HG02870 (cell line): Measurements from ENCODE around the gene LPIN2.
"Not testable (repeated sequence)": the region's sequence is repeated elsewhere in the genome, so short reads cannot be mapped to it uniquely, and the experiment has no call there.

Source experiments
- ATAC-seq: cut with Tn5 transposase; IDR thresholded peaks from one replicate; pipeline ENCODE4 v1.9.1; 2021; ENCODE audit warnings: mild to moderate bottlenecking, moderate library complexity; ENCODE audit not compliant: unreplicated experiment

The LPIN2 gene, protein sequence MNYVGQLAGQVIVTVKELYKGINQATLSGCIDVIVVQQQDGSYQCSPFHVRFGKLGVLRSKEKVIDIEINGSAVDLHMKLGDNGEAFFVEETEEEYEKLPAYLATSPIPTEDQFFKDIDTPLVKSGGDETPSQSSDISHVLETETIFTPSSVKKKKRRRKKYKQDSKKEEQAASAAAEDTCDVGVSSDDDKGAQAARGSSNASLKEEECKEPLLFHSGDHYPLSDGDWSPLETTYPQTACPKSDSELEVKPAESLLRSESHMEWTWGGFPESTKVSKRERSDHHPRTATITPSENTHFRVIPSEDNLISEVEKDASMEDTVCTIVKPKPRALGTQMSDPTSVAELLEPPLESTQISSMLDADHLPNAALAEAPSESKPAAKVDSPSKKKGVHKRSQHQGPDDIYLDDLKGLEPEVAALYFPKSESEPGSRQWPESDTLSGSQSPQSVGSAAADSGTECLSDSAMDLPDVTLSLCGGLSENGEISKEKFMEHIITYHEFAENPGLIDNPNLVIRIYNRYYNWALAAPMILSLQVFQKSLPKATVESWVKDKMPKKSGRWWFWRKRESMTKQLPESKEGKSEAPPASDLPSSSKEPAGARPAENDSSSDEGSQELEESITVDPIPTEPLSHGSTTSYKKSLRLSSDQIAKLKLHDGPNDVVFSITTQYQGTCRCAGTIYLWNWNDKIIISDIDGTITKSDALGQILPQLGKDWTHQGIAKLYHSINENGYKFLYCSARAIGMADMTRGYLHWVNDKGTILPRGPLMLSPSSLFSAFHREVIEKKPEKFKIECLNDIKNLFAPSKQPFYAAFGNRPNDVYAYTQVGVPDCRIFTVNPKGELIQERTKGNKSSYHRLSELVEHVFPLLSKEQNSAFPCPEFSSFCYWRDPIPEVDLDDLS

DNA sequence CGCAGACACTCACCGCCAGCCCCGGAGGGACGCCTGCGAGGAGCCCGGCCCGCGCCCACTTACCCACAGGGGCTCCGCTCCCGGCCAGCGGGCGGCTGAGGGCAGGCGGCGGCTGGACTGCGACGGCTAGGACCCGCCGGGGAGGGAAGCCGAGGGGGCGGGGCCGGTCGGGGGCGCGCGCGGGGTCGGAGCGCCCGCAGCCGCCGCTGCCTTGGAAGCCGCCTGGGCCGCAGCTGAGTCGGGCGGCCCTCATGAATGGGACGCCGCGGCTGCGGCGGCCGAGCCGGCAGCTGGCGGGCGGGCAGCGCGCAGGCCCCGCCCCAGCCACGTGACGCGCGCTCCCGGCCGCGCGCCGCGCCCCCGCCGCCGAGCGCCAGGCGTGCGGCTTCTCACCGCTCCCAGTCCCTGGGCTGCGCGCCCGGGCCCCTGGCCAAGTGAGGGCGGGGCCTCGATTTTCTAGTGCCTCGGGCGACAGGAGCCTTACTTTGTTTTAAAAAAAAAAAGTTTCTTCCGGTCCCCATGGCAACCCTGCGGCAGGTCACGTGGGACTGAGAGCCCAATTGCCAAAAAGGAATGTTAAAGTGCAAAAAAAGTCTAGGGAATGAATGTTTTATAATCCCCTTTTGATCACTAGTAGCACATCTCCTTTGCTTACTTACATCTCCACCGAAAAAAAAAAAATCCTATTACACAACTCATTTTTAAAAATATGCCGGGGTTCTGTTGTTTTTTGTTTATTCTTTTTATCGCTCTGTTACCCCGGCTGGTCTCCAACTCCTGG, at the start of gene LPIN2:
Gene LPIN2 (minus strand): TSS at position 121 of the 781 bp plus-strand sequence. CDS start 52,304 bp downstream, outside the sequence.
- peak; percentile 81 for ATAC-seq

- ATAC-seq, result no peak
These were observed 48.8 kb upstream of the LPIN2 start for GRCh38 chr18:3061581-3062312.

GRCh38 chr18:3060667-3061580, 48.0 kb upstream of the LPIN2 start:
- ATAC-seq, result peak; percentile 54

DNA sequence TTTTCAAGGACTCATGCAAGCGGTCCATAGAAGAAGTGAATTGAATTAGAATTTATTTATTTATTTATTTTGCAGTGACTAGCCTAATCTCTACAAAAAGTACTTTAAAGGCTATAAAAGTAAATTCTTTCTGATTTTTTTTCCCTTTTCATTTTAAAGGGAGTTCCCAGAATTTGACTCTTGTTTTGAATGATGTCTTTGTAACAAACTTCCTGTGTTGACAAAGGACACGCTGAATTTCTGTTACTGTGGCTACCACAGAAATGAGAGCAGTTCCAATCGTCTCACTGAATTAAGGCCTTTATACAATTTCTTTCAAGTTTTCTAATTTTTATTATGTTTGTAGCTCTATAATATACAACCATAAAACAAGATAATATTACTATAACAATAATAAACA, 46.3 kb upstream of the LPIN2 start:
- ATAC-seq, result no peak

- ATAC-seq, result no peak
These were observed 45.6 kb upstream of the LPIN2 start for GRCh38 chr18:3058328-3059191.

- ATAC-seq, result no peak
These were observed 44.6 kb upstream of the LPIN2 start for GRCh38 chr18:3057526-3057925.

GRCh38 chr18:3056311-3056710, 43.4 kb upstream of the LPIN2 start:
- ATAC-seq, result no peak

DNA sequence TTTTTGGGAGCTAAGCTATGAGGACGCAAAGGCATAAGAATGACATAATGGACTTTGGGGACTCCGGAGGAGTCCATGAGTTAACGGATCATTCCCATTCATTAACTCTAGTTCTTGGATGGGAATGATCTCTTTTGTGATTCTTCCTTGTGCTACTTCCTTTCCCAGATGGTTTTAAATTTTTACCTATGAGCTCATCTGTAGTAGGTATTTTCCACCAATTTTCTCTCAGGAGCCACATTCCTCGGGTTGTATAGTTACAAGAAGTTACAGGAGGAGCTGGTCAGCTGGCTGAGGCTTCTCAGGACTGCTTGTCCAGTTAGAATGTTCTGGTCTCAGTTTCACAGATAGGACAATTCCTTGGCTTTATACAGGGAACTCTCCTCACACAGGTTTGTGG, 42.9 kb upstream of the LPIN2 start:
- ATAC-seq, result no peak

GRCh38 chr18:3055186-3055728, 42.3 kb upstream of the LPIN2 start:
- ATAC-seq, result no peak

GRCh38 chr18:3054780-3055179, 41.8 kb upstream of the LPIN2 start:
- no peak for ATAC-seq

DNA sequence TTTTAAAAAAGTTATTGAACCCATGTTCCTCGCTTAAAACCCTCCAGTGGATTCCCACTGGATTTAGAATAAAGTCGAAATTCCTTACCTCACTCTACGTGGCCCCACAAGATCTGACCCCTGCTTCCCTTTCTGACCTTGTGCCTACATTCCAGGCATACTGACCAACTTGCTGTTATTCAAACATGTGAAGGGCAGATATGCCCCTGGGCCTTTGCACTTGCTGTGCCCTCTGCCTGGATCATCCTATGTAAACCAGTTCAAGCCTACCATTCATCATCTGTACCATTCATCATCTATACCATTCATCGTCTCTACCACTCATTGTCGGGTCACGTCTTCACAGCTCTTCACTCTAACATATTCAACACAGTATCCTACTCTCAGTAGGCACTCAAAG, 41.3 kb upstream of the LPIN2 start:
- ATAC-seq, result no peak

DNA sequence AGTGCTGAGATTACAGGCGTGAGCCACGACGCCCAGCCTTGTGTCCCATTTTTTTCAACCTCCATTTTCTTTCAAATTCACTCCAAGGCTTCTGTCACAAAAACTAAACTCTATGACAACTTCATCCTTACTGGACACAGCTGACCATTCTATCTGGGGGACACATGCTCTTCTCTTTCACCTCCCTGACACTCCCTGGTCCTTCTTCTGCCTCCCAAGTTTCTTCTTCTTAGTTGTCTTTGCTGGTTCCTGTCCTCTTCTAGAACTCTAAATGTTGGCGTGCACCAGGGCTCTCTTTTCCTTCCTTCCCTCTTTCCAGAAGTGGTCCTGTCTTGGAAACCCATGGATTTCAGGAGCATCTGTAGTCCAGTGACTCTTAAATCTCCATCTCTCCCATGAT, 40.1 kb upstream of the LPIN2 start:
- ATAC-seq, result no peak

DNA sequence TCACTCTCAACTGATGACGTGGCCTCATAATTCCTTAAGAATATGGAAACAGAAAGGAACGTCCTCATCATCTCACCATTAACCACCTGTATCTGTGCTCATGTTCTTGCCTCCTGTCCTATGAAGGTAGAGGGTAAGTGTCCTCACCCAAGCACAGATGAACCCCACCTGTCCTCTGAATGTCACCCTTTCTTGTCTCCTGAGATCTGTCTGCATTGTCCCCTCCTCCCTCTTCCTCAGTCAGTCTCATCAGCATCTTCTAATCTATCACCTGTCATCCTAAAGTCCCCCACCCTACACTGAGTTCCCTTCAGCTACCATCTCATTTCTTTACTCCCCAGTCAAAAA, 39.4 kb upstream of the LPIN2 start:
- no peak for ATAC-seq

GRCh38 chr18:3051718-3052410, 38.9 kb upstream of the LPIN2 start:
- no peak for ATAC-seq

- ATAC-seq, result not testable (repeated sequence)
These were observed 37.0 kb upstream of the LPIN2 start for GRCh38 chr18:3049897-3050454.

- ATAC-seq, result no peak
These were observed 35.9 kb upstream of the LPIN2 start for GRCh38 chr18:3048820-3049349.

DNA sequence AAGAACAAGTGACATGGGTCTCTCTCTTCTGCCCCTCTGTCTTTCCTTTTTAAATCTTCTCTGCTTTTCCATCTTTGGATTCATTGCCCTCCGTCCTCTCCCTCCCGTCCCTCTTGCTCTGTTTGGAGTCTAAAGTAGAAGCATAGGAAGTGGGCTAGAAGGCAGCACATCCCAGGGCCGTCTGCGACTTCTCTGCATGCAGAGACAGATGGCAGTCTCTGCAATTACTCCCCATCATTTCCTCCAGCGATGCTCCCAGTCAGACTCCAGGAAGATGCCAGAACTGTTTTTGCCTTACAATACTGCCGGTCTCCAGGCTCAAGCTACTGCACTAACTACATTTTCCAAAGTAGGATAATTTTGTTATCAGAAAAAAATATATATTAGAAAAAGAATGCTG, 35.2 kb upstream of the LPIN2 start:
- ATAC-seq, result no peak
